Inferior parietal cortex (tissue), 1 donor: ENCODE results near the gene RAP1GAP.
"Not testable (repeated sequence)": the region's sequence is repeated elsewhere in the genome, so short reads cannot be mapped to it uniquely, and the experiment has no call there.

Experiments
- DNase-seq: peaks from one replicate; pipeline ENCODE4 v3.0.0-alpha.2; 2016; ENCODE audit errors: extremely low spot score

Gene RAP1GAP

GRCh38 chr1:21569820-21570527, 99.2 kb downstream of the RAP1GAP start:
- DNase-seq, result no peak

GRCh38 chr1:21568809-21569385, 100.3 kb downstream of the RAP1GAP start:
- DNase-seq, result no peak

- DNase-seq, result no peak
Observed at GRCh38 chr1:21568006-21568746, 101.0 kb downstream of the RAP1GAP start.

- no peak for DNase-seq
Observed at GRCh38 chr1:21567241-21568005, 101.7 kb downstream of the RAP1GAP start.

GRCh38 chr1:21566361-21566760, 102.8 kb downstream of the RAP1GAP start:
- not testable (repeated sequence) for DNase-seq

GRCh38 chr1:21565285-21565684, 103.9 kb downstream of the RAP1GAP start:
- DNase-seq, result no peak

- no peak for DNase-seq
Observed at GRCh38 chr1:21564521-21565095, 104.5 kb downstream of the RAP1GAP start.

- no peak for DNase-seq
Observed at GRCh38 chr1:21563971-21564370, 105.2 kb downstream of the RAP1GAP start.

GRCh38 chr1:21562896-21563295, 106.3 kb downstream of the RAP1GAP start:
- DNase-seq, result no peak

GRCh38 chr1:21560916-21561638, 108.1 kb downstream of the RAP1GAP start:
- DNase-seq, result no peak

- DNase-seq, result no peak
Observed at GRCh38 chr1:21559788-21560567, 109.2 kb downstream of the RAP1GAP start.

GRCh38 chr1:21553116-21553926, 115.8 kb downstream of the RAP1GAP start:
- DNase-seq, result no peak

GRCh38 chr1:21552715-21553114, 116.4 kb downstream of the RAP1GAP start:
- no peak for DNase-seq

GRCh38 chr1:21550866-21551475, 118.2 kb downstream of the RAP1GAP start:
- no peak for DNase-seq

- no peak for DNase-seq
Observed at GRCh38 chr1:21550097-21550496, 119.1 kb downstream of the RAP1GAP start.

GRCh38 chr1:21547876-21548275, 121.3 kb downstream of the RAP1GAP start:
- DNase-seq, result no peak
